ENCODE measurements around the gene DUSP15. TPM values are rescaled to one million over a fixed set of nuclear protein-coding genes. Genes with fewer than 3 reads are reported as not detected.

DUSP15 gene
- total and polyA plus RNA-seq, 9 of the 15 experiments (the other 6 are each of a cell fraction or from before 2014, with no cell fraction given) = 0.34 TPM; not detected in 8

GRCh38 chr20:31843288-31843687, 27.0 kb downstream of the DUSP15 start:
- CTCF ChIA-PET (ENCODE audit: low intra/inter-chr PET ratio) = interaction anchor here (0.6 kb wide), 1 partner anchor 325 kb away, joined by 3 read pairs; no protein-coding TSS in a partner anchor
- no TSS peak for BruUV-seq (replicated peaks)
- H3K27ac ChIP-seq (ENCODE audit: extremely low read depth, low read depth, low read length) = no peak overlapping the region
- no peak overlapping the region for H3K4me3 ChIP-seq
- POLR2A ChIA-PET = no interaction called here
- intact Hi-C loops (cut with micrococcal nuclease) (no loop called here), in situ Hi-C loops (cut with MboI) (loop anchor here (25.0 kb wide), 1 partner anchor 819 kb away; the partner anchor contains the start of gene C20orf203)
- no peak for TF ChIP-seq ZBTB2 (IDR thresholded peaks at IDR 0.05)
- no peak for TF ChIP-seq SMAD1 (IDR thresholded peaks at IDR 0.05; ENCODE audit: low read depth, low read length, partially characterized antibody)
- TF ChIP-seq NR2C2 (CRISPR knock-in tag; IDR thresholded peaks at IDR 0.05) = no peak
- TF ChIP-seq NR2C2 (tag; IDR thresholded peaks at IDR 0.05) = 0 out of 2 replicates have a peak, but pooled peaks have one; percentile 54
- TF ChIP-seq NR2C1 (IDR thresholded peaks at IDR 0.05) = peak; percentile 76
- TF ChIP-seq NR2C1 (tag; IDR thresholded peaks at IDR 0.05) = peak; percentile 71
- no peak overlapping the region for H2AFZ ChIP-seq (ENCODE audit: low read depth, low read length)
- H3K4me2 ChIP-seq (ENCODE audit: insufficient read depth, low read length) = no peak overlapping the region
- no peaks in the 10 kb centered on the region for H3K9me1 ChIP-seq (ENCODE audit: control insufficient read depth, insufficient read depth, low read length)
- DNase-seq (ENCODE audit: extremely low read depth in 1 of 4, low spot score in 3 of 4) (no peak), ATAC-seq (no peak), FAIRE-seq (peak; percentile 26)
- peaks cover 7 to 41% of the 10 kb centered on the region in 2 experiments for H3K4me1 ChIP-seq (replicated peaks in 1 of 2; ENCODE audit: control insufficient read depth in 2 of 2, insufficient read depth in 2 of 2, low read length in 2 of 2)
- H3K36me3 ChIP-seq (ENCODE audit: control insufficient read depth, insufficient read depth, low read length) = no peaks in the 10 kb centered on the region
- peaks cover 7% of the 10 kb centered on the region; the same call in 1 of the 2 replicates for H4K20me1 ChIP-seq (replicated peaks; ENCODE audit: control insufficient read depth, insufficient read depth, low read length)
- peaks cover 3 to 9% of the 10 kb centered on the region in 2 experiments; a peak in 4 of 5 replicates for H3K27me3 ChIP-seq (ENCODE audit: control insufficient read depth in 2 of 2, insufficient read depth in 2 of 2, low read length in 2 of 2)
- no peaks in the 10 kb centered on the region for H3K79me2 ChIP-seq (ENCODE audit: control insufficient read depth, insufficient read depth, low read length)
- no peaks in the 10 kb centered on the region for H3K9me3 ChIP-seq (replicated peaks; ENCODE audit: control insufficient read depth, insufficient read depth, low read depth, low read length)
- 10% methylated on average over 5 of the region's 6 CpGs for WGBS (ENCODE audit: insufficient coverage, low coverage, missing lambda C conversion rate)
- no peak overlapping the region; a peak in 1 of 4 replicates for H3K9ac ChIP-seq (ENCODE audit: insufficient read depth in 1 of 2, low read depth in 2 of 2, low read length in 2 of 2)
